ENCODE measurements around the gene SNED1. TPM values are rescaled to one million over a fixed set of nuclear protein-coding genes. Genes with fewer than 3 reads are reported as not detected.

SNED1 gene
- total RNA-seq, 4 donors from 2014 or later = 5.6 to 31.9 (median 13.2) TPM

- Histone ChIP-seq H3K36me3 (peaks cover 7% of the 10 kb centered on the region), H3K27me3 (peaks cover 10% of the 10 kb centered on the region), H3K4me3 (peak overlapping the region; percentile 72), H3K27ac (no peak overlapping the region), H3K9me3 (no peaks in the 10 kb centered on the region), H3K4me1 (peaks cover 46% of the 10 kb centered on the region)
- 79% methylated on average over 16 of the region's 19 CpGs for WGBS
- DNase-seq (ENCODE audit: low spot score in 2 of 2) = peak; percentile 57 to 64
- TF ChIP-seq POLR2A (IDR thresholded peaks at IDR 0.05) = no peak
Observed at GRCh38 chr2:240999873-241000541, 1.6 kb downstream of the SNED1 start.

GRCh38 chr2:241000831-241001321, 2.5 kb downstream of the SNED1 start:
- H3K36me3 ChIP-seq = peaks cover 7% of the 10 kb centered on the region
- WGBS = 95% methylated on average over 3 of the region's 9 CpGs
- H3K27ac ChIP-seq = no peak overlapping the region
- no peak for TF ChIP-seq POLR2A (IDR thresholded peaks at IDR 0.05)
- no peak for TF ChIP-seq CTCF (IDR thresholded peaks at IDR 0.05)
- TF ChIP-seq POLR2AphosphoS5 (IDR thresholded peaks at IDR 0.05) = no peak
- TF ChIP-seq EP300 (IDR thresholded peaks at IDR 0.05) = no peak
- DNase-seq (ENCODE audit: low spot score in 2 of 2) = no peak
- peaks cover 10% of the 10 kb centered on the region for H3K27me3 ChIP-seq
- H3K9me3 ChIP-seq = no peaks in the 10 kb centered on the region
- peaks cover 40% of the 10 kb centered on the region for H3K4me1 ChIP-seq
- H3K4me3 ChIP-seq = peak overlapping the region; percentile 72

GRCh38 chr2:241001413-241002274, 3.2 kb downstream of the SNED1 start:
- TF ChIP-seq POLR2AphosphoS5 (IDR thresholded peaks at IDR 0.05) = no peak
- no peak for TF ChIP-seq POLR2A (IDR thresholded peaks at IDR 0.05)
- TF ChIP-seq EP300 (IDR thresholded peaks at IDR 0.05) = no peak
- TF ChIP-seq CTCF (IDR thresholded peaks at IDR 0.05) = no peak
- peak; percentile 61 to 78 for DNase-seq (ENCODE audit: low spot score in 2 of 2)
- Histone ChIP-seq H3K27me3 (peaks cover 10% of the 10 kb centered on the region), H3K4me1 (peaks cover 32% of the 10 kb centered on the region), H3K4me3 (no peak overlapping the region), H3K9me3 (no peaks in the 10 kb centered on the region), H3K27ac (no peak overlapping the region), H3K36me3 (peaks cover 7% of the 10 kb centered on the region)
- 88% methylated on average over 16 of the region's 21 CpGs for WGBS

- peak in 1 of 2 donors; percentile 60 for DNase-seq (ENCODE audit: low spot score in 2 of 2)
- 86% methylated on average over 7 of the region's 11 CpGs for WGBS
- Histone ChIP-seq H3K4me1 (peaks cover 24% of the 10 kb centered on the region), H3K27me3 (peaks cover 10% of the 10 kb centered on the region), H3K9me3 (no peaks in the 10 kb centered on the region), H3K36me3 (peaks cover 7% of the 10 kb centered on the region), H3K27ac (no peak overlapping the region), H3K4me3 (no peak overlapping the region)
- TF ChIP-seq POLR2A (IDR thresholded peaks at IDR 0.05) (no peak), EP300 (IDR thresholded peaks at IDR 0.05) (no peak), POLR2AphosphoS5 (IDR thresholded peaks at IDR 0.05) (no peak), CTCF (IDR thresholded peaks at IDR 0.05) (no peak)
Observed at GRCh38 chr2:241002275-241003046, 4.0 kb downstream of the SNED1 start.

- Histone ChIP-seq H3K36me3 (peaks cover 7% of the 10 kb centered on the region), H3K27ac (no peak overlapping the region), H3K27me3 (peaks cover 7% of the 10 kb centered on the region), H3K4me1 (peaks cover 19% of the 10 kb centered on the region), H3K4me3 (no peak overlapping the region), H3K9me3 (no peaks in the 10 kb centered on the region)
- no peak for TF ChIP-seq POLR2A (IDR thresholded peaks at IDR 0.05)
- no peak for TF ChIP-seq CTCF (IDR thresholded peaks at IDR 0.05)
- TF ChIP-seq POLR2AphosphoS5 (IDR thresholded peaks at IDR 0.05) = no peak
- no peak for TF ChIP-seq EP300 (IDR thresholded peaks at IDR 0.05)
- no peak for DNase-seq (ENCODE audit: low spot score in 2 of 2)
- 100% methylated on average over 6 of the region's 7 CpGs for WGBS
Observed at GRCh38 chr2:241003047-241003360, 4.6 kb downstream of the SNED1 start.

Measured in suprapubic skin (tissue), 4 donors.